PC-3 (cell line): ENCODE results near the gene ZBTB7C.

Experiments
- EZH2 ChIP-seq: fragments of 300-600 bp; sonication (generic); IDR thresholded peaks from one replicate; pipeline ENCODE4 v1.6.1; 2017; ENCODE audit warnings: antibody characterized with exemption, mild to moderate bottlenecking, low read length; ENCODE audit not compliant: unreplicated experiment
- TF ChIP-seq, protein P1 (sequence below): fragments of 300-600 bp; sonication (generic); conservative IDR thresholded peaks from 2 replicates; pipeline ENCODE4 v1.5.1; 2017; ENCODE audit warnings: antibody characterized with exemption, low read depth, mild to moderate bottlenecking, low read length

DNA sequence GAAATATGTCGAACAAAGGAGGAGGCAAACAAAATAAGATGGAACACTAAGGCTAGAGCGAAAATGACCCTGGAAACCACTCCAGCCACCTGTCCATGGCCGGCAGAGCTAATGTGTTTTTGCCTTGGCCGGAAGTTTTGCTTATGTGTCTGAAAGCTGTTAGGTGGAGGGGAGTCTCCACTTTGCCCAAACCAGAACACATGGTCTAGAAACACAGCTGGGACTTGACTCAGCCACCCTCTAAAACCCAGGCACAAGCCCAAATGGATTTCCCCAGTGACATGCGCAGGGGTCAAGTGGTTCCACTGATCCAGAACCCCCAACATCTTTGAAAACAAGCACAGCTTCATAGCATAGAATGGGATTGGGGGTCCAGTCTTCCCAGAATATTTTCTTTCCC lies 159.3 kb downstream of the ZBTB7C start:
- TF ChIP-seq EZH2 = no peak
- TF ChIP-seq, protein P1, sequence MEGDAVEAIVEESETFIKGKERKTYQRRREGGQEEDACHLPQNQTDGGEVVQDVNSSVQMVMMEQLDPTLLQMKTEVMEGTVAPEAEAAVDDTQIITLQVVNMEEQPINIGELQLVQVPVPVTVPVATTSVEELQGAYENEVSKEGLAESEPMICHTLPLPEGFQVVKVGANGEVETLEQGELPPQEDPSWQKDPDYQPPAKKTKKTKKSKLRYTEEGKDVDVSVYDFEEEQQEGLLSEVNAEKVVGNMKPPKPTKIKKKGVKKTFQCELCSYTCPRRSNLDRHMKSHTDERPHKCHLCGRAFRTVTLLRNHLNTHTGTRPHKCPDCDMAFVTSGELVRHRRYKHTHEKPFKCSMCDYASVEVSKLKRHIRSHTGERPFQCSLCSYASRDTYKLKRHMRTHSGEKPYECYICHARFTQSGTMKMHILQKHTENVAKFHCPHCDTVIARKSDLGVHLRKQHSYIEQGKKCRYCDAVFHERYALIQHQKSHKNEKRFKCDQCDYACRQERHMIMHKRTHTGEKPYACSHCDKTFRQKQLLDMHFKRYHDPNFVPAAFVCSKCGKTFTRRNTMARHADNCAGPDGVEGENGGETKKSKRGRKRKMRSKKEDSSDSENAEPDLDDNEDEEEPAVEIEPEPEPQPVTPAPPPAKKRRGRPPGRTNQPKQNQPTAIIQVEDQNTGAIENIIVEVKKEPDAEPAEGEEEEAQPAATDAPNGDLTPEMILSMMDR = no peak
